ENCODE data around the gene SF1. TPM values are rescaled to one million over a fixed set of nuclear protein-coding genes. Genes with fewer than 3 reads are reported as not detected.
A peak's percentile ranks its signal among the peaks of the same experiment; 100 is the strongest.

Gene SF1
- polyA plus RNA-seq, 6 donors from 2014 or later = 68.6 to 242 (median 132) TPM

DNA sequence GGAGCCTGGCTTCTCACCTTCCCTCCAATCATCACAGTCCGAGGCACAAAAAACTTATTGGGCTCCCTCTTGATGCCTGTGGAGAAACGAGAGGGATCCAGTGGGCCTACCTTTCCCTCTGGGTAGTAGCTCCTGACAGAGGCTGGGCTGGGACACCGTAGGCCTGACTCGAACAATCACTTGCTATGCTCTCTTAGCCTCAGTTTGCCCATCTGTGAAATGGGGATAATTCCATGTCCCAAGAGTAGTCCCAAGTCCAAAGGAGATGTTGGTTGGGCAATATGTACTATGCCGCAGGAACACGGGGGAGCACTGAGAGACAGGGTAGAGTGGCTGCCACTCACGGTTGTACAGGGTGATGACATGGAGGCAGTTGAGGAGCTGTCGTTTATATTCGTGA lies 26.8 kb downstream of the SF1 start:
- H3K4me3 Mint-ChIP-seq = no peak overlapping the region
- DNase-seq (no peak), ATAC-seq (ENCODE audit: low read depth in 2 of 2) (no peak)
- peaks cover 27 to 55% (median 39%) of the 10 kb centered on the region in 3 donors for H3K4me1 Mint-ChIP-seq
- peaks cover 0 to 25% of the 10 kb centered on the region in 2 donors for H3K36me3 Mint-ChIP-seq
- no peaks in the 10 kb centered on the region for H3K9me3 Mint-ChIP-seq
- no peaks in the 10 kb centered on the region for H3K27me3 Mint-ChIP-seq
- peak overlapping the region in 1 of 6 donors; percentile 71 for H3K27ac Mint-ChIP-seq

DNA sequence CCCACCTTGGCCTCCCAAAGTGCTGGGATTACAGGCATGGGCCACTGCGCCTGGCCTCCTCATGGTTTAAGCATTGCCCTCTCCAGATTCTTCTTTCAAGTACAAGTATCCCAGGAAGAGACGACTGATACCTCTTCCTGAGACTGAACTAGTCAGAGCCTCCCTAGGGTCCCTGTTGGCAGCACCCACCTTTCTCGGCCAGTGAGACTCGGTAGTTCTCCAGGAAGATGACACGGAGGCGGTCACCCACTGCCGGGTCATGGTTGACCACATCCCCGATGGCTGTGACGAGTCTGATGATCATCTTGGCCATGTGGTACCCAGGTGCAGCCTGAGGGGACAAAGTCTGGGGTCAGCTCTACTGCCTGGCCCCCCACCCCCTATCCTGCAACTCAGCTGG lies 27.2 kb downstream of the SF1 start:
- DNase-seq (no peak), ATAC-seq (ENCODE audit: low read depth in 2 of 2) (no peak)
- no peaks in the 10 kb centered on the region for H3K9me3 Mint-ChIP-seq
- peaks cover 0 to 25% of the 10 kb centered on the region in 2 donors for H3K36me3 Mint-ChIP-seq
- H3K4me3 Mint-ChIP-seq = no peak overlapping the region
- peaks cover 30 to 60% (median 43%) of the 10 kb centered on the region in 3 donors for H3K4me1 Mint-ChIP-seq
- H3K27ac Mint-ChIP-seq = peak overlapping the region in 1 of 6 donors; percentile 67
- H3K27me3 Mint-ChIP-seq = no peaks in the 10 kb centered on the region

DNA sequence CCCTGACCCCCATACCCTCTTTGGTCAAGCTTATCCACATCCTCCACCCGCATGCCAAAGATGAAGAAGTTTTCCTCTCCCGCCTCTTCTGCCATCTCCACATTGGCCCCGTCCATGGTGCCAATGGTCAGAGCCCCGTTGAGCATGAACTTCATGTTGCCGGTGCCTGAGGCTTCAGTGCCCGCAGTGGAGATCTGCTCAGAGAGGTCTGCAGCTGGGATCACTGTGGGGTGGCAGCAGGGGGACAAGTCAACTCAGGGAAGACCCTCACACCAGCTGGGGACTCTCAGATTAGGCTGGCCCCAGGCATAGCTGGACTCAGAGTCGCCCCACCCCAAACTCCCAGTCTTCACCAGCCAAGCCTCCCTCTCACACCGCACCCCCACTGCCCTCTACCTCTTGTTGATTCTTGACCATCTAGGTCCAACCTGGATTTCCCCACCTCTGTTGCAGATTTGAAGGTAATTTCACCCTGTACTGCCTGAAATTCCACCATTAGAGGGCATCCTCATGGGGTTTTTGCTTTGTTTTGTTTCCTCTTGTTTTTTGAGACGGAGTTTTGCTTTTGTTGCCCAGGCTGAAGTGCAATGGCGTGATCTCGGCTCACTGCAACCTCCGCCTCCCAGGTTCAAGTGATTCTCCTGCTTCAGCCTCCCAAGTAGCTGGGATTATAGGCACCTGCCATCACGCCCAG lies 27.8 kb downstream of the SF1 start:
- DNase-seq = no peak
- peaks cover 31 to 60% (median 50%) of the 10 kb centered on the region in 3 donors for H3K4me1 Mint-ChIP-seq

DNA sequence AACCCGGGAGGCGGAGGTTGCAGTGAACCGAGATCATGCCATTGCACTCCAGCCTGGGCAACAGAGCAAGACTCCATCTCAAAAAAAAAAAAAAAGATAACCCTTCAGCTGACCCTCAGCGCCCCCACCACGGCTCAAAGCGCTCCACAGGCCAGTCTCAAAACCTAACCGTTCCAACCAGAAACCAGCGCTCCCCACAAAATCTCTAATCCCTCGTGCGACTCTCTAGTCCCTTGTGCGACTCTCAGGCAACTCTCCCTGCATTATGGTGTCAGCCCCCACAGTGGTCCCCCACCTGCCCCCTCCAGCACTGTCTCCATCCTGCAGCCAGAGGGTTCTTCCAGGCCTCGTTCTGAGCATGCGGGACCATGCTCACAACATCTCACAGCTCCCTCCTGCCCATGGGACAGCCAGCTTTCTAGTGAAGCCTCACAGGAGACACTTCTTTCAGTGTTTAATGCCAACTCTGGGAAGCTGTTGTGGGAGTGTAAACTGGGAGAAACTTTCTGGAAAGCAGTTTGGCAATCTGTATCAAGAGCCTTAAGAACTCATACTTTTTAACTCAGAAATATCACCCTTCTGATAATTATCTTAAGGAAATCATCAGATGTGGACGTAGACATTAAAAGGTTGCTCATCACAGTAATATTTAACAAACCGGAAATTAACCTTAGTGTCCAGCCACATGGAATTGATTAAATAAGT lies 30.2 kb downstream of the SF1 start:
- Mint-ChIP-seq H3K36me3 (peaks cover 0 to 18% of the 10 kb centered on the region in 2 donors), H3K27ac (peak overlapping the region in 4 of 6 donors; percentile 38 to 99 (median 90)), H3K9me3 (no peaks in the 10 kb centered on the region), H3K4me3 (peak overlapping the region in 6 of 8 donors; percentile 33 to 92 (median 60)), H3K27me3 (no peaks in the 10 kb centered on the region), H3K4me1 (peaks cover 40 to 65% (median 63%) of the 10 kb centered on the region in 3 donors)
- DNase-seq (no peak), ATAC-seq (ENCODE audit: low read depth in 2 of 2) (no peak)

More for the DNA sequence above, 27.8 kb downstream of the SF1 start:
- ATAC-seq (ENCODE audit: low read depth in 2 of 2) = no peak
- H3K36me3 Mint-ChIP-seq = peaks cover 0 to 25% of the 10 kb centered on the region in 2 donors
- H3K9me3 Mint-ChIP-seq = no peaks in the 10 kb centered on the region
- peak overlapping the region in 4 of 6 donors; percentile 58 to 72 (median 69) for H3K27ac Mint-ChIP-seq
- H3K4me3 Mint-ChIP-seq = peak overlapping the region in 5 of 8 donors; percentile 40 to 83 (median 55)
- no peaks in the 10 kb centered on the region for H3K27me3 Mint-ChIP-seq

GRCh38 chr11:64746486-64746885 lies 31.9 kb downstream of the SF1 start:
- Mint-ChIP-seq H3K4me3 (peak overlapping the region; percentile 73 to 99 (median 94)), H3K27me3 (no peaks in the 10 kb centered on the region), H3K4me1 (peaks cover 41 to 66% (median 64%) of the 10 kb centered on the region in 3 donors), H3K27ac (peak overlapping the region; percentile 70 to 99 (median 94)), H3K9me3 (no peaks in the 10 kb centered on the region), H3K36me3 (peaks cover 0 to 12% of the 10 kb centered on the region in 2 donors)
- ATAC-seq (ENCODE audit: low read depth in 2 of 2) (no peak), DNase-seq (no peak)

- Mint-ChIP-seq H3K4me1 (peaks cover 43 to 71% (median 63%) of the 10 kb centered on the region in 3 donors), H3K9me3 (no peaks in the 10 kb centered on the region), H3K4me3 (peak overlapping the region; percentile 92 to 99 (median 97)), H3K36me3 (peaks cover 0 to 7% of the 10 kb centered on the region in 2 donors), H3K27ac (peak overlapping the region; percentile 98 to 100 (median 99)), H3K27me3 (no peaks in the 10 kb centered on the region)
- ATAC-seq (ENCODE audit: low read depth in 2 of 2) (peak; percentile 44 to 47), DNase-seq (peak; percentile 90)
These were observed 32.6 kb downstream of the SF1 start for GRCh38 chr11:64745521-64746328.

DNA sequence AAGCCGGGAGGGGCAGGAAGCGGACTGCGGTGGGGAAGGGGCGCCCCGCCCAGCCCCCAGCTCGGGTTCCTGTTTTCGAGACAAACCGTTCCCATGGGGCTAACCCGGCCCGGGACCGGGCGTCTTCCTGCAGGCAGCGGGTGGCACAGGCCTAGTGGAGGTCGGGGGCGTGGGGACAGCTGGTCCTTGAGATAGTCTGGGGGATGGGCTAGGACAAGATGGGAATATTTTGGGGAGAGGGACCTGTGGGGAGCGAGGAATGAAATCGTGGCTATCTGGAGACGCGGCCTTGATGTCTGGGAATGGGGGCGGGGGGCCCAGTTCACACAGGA lies 33.2 kb downstream of the SF1 start:
- no peaks in the 10 kb centered on the region for H3K9me3 Mint-ChIP-seq
- peaks cover 0 to 7% of the 10 kb centered on the region in 2 donors for H3K36me3 Mint-ChIP-seq

DNA sequence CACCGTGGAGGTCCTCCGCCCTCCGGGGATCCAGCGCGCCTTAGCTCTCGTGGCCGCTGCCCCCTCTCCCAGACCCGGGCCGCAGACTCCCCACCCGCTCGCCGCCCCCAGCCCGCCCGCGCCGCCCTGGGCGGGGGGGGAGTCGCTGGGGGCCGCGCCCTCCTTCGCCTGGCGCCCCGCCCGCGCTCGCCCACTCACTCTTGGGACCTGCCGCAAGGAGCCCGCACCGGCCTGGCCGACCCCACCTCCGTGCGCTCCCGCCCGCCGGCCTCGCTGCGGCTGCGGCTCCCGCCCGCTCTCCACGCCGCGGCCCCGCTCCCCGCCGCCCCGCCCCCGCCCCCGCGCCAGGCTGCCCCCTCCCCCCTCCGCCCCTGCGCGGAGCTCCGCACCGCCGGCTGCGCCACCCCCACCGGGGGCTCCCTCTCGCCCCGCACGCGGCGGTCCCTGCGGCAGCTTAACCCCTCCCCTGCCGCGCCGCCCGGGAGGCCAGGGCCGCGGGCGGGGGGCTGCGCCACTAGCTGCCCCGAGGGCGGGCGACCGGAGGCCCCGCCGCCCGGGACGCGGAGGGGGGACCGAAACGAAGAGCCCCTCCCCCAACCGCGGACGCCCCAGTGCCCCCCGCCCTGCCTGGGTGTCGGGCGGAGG lies 33.7 kb downstream of the SF1 start:
- no peaks in the 10 kb centered on the region for H3K27me3 Mint-ChIP-seq
- DNase-seq (peak; percentile 70), ATAC-seq (ENCODE audit: low read depth in 2 of 2) (peak; percentile 3 to 9)
- peak overlapping the region; percentile 99 to 100 (median 99) for H3K27ac Mint-ChIP-seq
- H3K4me1 Mint-ChIP-seq = peaks cover 42 to 71% (median 61%) of the 10 kb centered on the region in 3 donors
- peaks cover 0 to 10% of the 10 kb centered on the region in 2 donors for H3K36me3 Mint-ChIP-seq
- peak overlapping the region; percentile 93 to 100 (median 98) for H3K4me3 Mint-ChIP-seq
- H3K9me3 Mint-ChIP-seq = no peaks in the 10 kb centered on the region

More for the DNA sequence above, 33.2 kb downstream of the SF1 start:
- H3K27ac Mint-ChIP-seq = peak overlapping the region; percentile 98 to 100 (median 99)
- peak overlapping the region; percentile 92 to 99 (median 97) for H3K4me3 Mint-ChIP-seq
- H3K27me3 Mint-ChIP-seq = no peaks in the 10 kb centered on the region
- ATAC-seq (ENCODE audit: low read depth in 2 of 2) = peak; percentile 51 to 57
- DNase-seq = peak; percentile 99
- H3K4me1 Mint-ChIP-seq = peaks cover 43 to 71% (median 63%) of the 10 kb centered on the region in 3 donors

DNA sequence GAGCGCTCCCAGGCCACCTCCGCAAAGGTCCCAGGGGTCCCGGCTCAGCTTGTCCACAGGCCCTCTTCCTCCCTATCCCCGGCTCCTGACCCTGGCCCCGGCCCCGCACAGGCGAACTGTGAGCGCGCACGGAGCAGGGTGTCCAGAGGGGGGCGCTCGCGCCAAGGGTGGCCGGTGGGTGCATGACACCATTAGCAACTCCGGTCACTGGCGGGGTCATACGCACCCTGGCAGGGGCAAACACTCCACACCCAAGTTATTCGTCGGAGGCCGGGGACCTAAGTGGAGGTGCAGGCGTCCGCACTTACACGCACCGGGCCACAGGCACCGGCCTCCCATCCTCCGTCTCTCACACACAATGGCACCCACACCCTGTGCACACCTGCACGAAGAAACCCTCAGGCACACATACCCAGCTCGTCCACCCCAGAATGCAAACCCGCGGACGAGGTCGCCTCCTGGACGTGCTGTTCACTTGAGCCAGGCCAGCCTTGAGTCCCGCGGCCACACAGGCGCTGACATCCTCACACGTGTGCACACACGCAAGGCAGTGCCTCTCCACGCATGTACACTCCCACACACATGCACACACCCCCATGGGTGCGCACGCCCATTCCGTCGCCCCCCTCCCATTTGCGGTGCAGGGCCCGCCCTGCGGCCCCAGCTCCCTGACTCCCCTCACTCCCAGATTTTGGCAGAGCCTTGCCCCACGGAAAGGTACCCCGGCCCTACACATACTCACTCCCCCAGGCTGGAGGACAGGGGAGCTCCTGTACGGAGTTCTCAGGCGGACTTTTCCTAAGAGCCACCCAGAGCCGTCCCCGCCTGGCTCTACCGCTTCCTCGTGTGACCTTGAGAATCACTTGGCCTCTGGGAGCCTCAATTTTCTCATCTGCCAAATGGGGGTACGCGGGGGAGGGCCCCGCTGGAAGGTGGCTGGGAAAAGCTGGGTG lies 34.5 kb downstream of the SF1 start, which contains the start of gene RASGRP2:
Gene RASGRP2, minus strand, starts transcription at position 552 of the 953 bp plus-strand sequence. CDS start 1,276 bp downstream, outside the sequence.
- peaks cover 0 to 10% of the 10 kb centered on the region in 2 donors for H3K36me3 Mint-ChIP-seq
- no peaks in the 10 kb centered on the region for H3K9me3 Mint-ChIP-seq
- H3K27ac Mint-ChIP-seq = peak within 1 kb of the TSS; percentile 98 to 99 (median 99)
- H3K4me3 Mint-ChIP-seq = peak within 1 kb of the TSS; percentile 93 to 100 (median 98)
- ATAC-seq (ENCODE audit: low read depth in 2 of 2) (peak; percentile 45 to 46), DNase-seq (peak; percentile 88)
- H3K4me1 Mint-ChIP-seq = peaks cover 47 to 77% (median 60%) of the 10 kb centered on the region in 3 donors
- no peaks in the 10 kb centered on the region for H3K27me3 Mint-ChIP-seq

DNA sequence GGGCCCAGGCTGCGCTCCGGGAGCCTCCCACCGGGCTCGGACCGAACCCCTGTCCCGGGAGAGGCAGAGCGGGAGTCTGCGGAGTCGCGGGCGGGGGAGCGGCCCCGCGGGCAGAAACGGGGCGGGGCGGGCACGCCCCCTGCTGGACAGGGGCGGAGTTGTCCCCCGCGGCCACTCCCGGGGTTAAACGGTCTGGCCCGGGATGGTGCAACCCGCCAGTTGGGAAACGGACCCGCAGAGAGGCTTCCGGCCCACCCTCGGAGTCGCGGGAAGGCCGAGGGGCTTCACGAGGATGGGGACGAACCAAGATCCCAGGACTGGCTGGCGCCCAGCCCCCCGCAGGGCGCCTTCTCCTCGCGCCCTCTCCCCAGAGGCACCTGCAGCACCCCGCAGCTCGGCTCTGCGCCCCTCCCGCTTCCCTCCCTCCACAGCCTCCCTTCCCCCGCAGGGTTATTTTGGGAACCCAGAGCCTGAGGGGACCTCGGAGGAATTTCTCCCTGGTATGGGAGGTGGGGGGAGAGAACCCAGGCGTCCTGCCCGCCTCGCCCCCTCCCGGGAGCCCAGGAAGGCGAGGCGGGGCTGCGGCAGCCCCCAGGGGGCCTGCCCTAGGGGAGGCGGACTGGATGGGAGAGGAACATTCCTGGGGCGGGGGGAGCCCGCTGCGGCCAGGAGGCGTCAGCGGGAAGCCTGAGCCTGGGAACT lies 35.3 kb downstream of the SF1 start:
- peaks cover 0 to 10% of the 10 kb centered on the region in 2 donors for H3K36me3 Mint-ChIP-seq
- DNase-seq (peak; percentile 77), ATAC-seq (ENCODE audit: low read depth in 2 of 2) (peak; percentile 3)
- peak overlapping the region in 7 of 8 donors; percentile 93 to 100 (median 99) for H3K4me3 Mint-ChIP-seq
- H3K9me3 Mint-ChIP-seq = no peaks in the 10 kb centered on the region
- H3K4me1 Mint-ChIP-seq = peaks cover 45 to 73% (median 52%) of the 10 kb centered on the region in 3 donors
- H3K27ac Mint-ChIP-seq = peak overlapping the region in 1 of 6 donors; percentile 99
- H3K27me3 Mint-ChIP-seq = no peaks in the 10 kb centered on the region
